ENCODE results near the gene SPATA20. TPM values are rescaled to one million over a fixed set of nuclear protein-coding genes. Genes with fewer than 3 reads are reported as not detected.

SPATA20 gene
- total and polyA plus RNA-seq, 2 of the 4 experiments (the other 2 are of a cell fraction), result 17.0 to 35.0 TPM

DNA sequence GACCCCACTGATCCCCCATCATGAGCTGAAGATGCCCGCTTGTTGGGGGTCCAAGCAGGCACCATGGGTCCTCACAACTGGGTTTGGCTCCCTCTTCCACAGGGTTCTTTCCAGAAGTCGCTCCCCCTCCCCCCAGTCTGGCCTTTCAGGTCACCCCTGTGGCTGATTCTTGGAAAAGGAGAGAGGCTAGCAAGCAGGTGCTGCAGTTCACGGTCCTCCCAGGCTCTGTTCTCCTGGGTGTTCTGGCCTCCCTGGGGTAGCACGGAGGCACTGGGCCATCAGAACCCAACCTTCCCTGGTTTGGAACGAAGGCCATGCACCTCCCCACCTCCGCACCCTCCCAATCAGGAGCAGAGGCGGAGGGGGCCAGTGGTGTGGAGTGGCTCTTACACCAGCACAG lies 32.4 kb downstream of the SPATA20 start:
- no peak overlapping the region for H3K27ac ChIP-seq (ENCODE audit: insufficient read depth, low read length)
- H4K5ac ChIP-seq (ENCODE audit: low read depth, low read length), result no peak overlapping the region
- no peak overlapping the region for H2BK120ac ChIP-seq (ENCODE audit: low read depth, low read length)
- no peak overlapping the region for H3K14ac ChIP-seq (replicated peaks; ENCODE audit: low read depth, low read length)
- no TSS peak for BruUV-seq (replicated peaks)
- peaks cover 63% of the 10 kb centered on the region for H3K27me3 ChIP-seq (ENCODE audit: control insufficient read depth, insufficient read depth, low read length)
- no peaks in the 10 kb centered on the region for H3K4me1 ChIP-seq (ENCODE audit: control insufficient read depth, insufficient read depth, low read length)
- no peak overlapping the region for H3K18ac ChIP-seq (ENCODE audit: low read depth, low read length)
- intact Hi-C loops (cut with micrococcal nuclease), result no loop called here
- H4K8ac ChIP-seq (ENCODE audit: low read depth in 2 of 2, low read length in 2 of 2), result no peak overlapping the region
- POLR2A ChIA-PET (ENCODE audit: unreplicated experiment), result no interaction called here
- in situ Hi-C loops (cut with MboI; ENCODE audit: low sequenced_read_pairs), result no loop called here
- no peak overlapping the region for H3K4ac ChIP-seq (ENCODE audit: low read depth, low read length)
- H4K91ac ChIP-seq (ENCODE audit: insufficient read depth, low read depth, low read length), result no peak overlapping the region
- no peak overlapping the region for H2AFZ ChIP-seq (replicated peaks; ENCODE audit: low read length, poor library complexity)
- H4K20me1 ChIP-seq (ENCODE audit: insufficient read depth, low read length), result no peaks in the 10 kb centered on the region
- H3K56ac ChIP-seq (ENCODE audit: extremely low read depth, insufficient read depth, low read length), result no peak overlapping the region
- DNase-seq (no peak), ATAC-seq (ENCODE audit: low read depth) (no peak)
- H3K23ac ChIP-seq (ENCODE audit: low read depth, low read length), result no peak overlapping the region
- H3K9me3 ChIP-seq (ENCODE audit: control insufficient read depth, insufficient read depth, low read length), result no peaks in the 10 kb centered on the region
- no peaks in the 10 kb centered on the region for H3K36me3 ChIP-seq (ENCODE audit: control insufficient read depth, insufficient read depth, low read length)
- dilution Hi-C loops (cut with HindIII; ENCODE audit: low sequenced_read_pairs, unreplicated experiment), result no loop called here
- no peak overlapping the region for H2AK5ac ChIP-seq (ENCODE audit: low read depth, low read length)
- no peak overlapping the region for H3K4me2 ChIP-seq (ENCODE audit: low read depth, low read length)
- H3K9ac ChIP-seq (ENCODE audit: low read depth, low read length), result no peak overlapping the region
- TF ChIP-seq BHLHE40 (IDR thresholded peaks at IDR 0.05; ENCODE audit: low read depth, low read length) (no peak), MAZ (IDR thresholded peaks at IDR 0.05; ENCODE audit: borderline replicate concordance, low read depth, low read length) (no peak)
- no peak overlapping the region for H2BK20ac ChIP-seq (ENCODE audit: low read depth, low read length)
- no peaks in the 10 kb centered on the region for H3K9me1 ChIP-seq (ENCODE audit: insufficient read depth, low read length)
- H3K4me3 ChIP-seq (ENCODE audit: insufficient read depth, low read depth, low read length), result no peak overlapping the region
- 33% methylated on average over 1 of the region's 7 CpGs; no CpG with 5 or more reads in 1 of the 2 experiments for WGBS, 2 experiments (ENCODE audit: extremely low coverage in 2 of 2, insufficient read length in 1 of 2)
- H2AK9ac ChIP-seq (replicated peaks; ENCODE audit: low read depth, low read length, poor library complexity), result no peak overlapping the region
- no peak overlapping the region for H2BK5ac ChIP-seq (ENCODE audit: low read depth, low read length, poor library complexity, severe bottlenecking)
- H2BK15ac ChIP-seq (ENCODE audit: low read depth, low read length), result no peak overlapping the region
- CTCF ChIA-PET, result no interaction called here
- H3K79me1 ChIP-seq (ENCODE audit: low read depth in 1 of 2, low read length in 2 of 2), result no peaks in the 10 kb centered on the region
